Kidney (tissue), 14 donors: ENCODE measurements around the gene PDK2. TPM values are rescaled to one million over a fixed set of nuclear protein-coding genes. Genes with fewer than 3 reads are reported as not detected.

Experiments
- DNase-seq, 5 donors: peaks; one replicate each; pipeline ENCODE4 v3.0.0-alpha.2; 2013 to 2020
- FAIRE-seq: peaks from 2 replicates; lab custom pipeline; 2012; peaks lifted over from hg19 to GRCh38; lab: Jason Lieb, UNC
- H3K27ac ChIP-seq, 2 donors: one replicate each; pipeline ENCODE4 v1.7.0; 2013; ENCODE audit warnings: low read depth in 2 of 2, low read length in 2 of 2, inconsistent platforms in 1 of 2
- H3K27me3 ChIP-seq: one replicate; pipeline ENCODE4 v1.7.1; 2013; ENCODE audit warnings: low read length, inconsistent platforms; ENCODE audit not compliant: control insufficient read depth, insufficient read depth
- H3K36me3 ChIP-seq, 3 donors: one replicate each; pipeline versions ENCODE4 v1.7.0 to v1.7.1; 2013; ENCODE audit warnings: low read length in 3 of 3, control low read depth in 1 of 3, inconsistent platforms in 1 of 3; ENCODE audit not compliant: insufficient read depth in 3 of 3, control insufficient read depth in 2 of 3
- H3K4me1 ChIP-seq, 3 donors: one replicate each; pipeline versions ENCODE4 v1.7.0 to v1.7.1; 2013; ENCODE audit warnings: low read length in 3 of 3, inconsistent platforms in 1 of 3, low read depth in 1 of 3; ENCODE audit not compliant: control insufficient read depth in 2 of 3, insufficient read depth in 2 of 3
- H3K4me3 ChIP-seq, 3 donors: one replicate each; pipeline versions ENCODE4 v1.7.0 to v1.8.1; 2013; ENCODE audit warnings: low read length in 3 of 3, control low read depth in 1 of 3, inconsistent platforms in 1 of 3
- H3K9ac ChIP-seq, 3 donors: one replicate each; pipeline versions ENCODE4 v1.7.0 to v1.7.1; 2013; ENCODE audit warnings: low read length in 3 of 3, control low read depth in 1 of 3, inconsistent platforms in 1 of 3
- H3K9me3 ChIP-seq, 3 donors: one replicate each; pipeline versions ENCODE4 v1.7.0 to v1.7.1; 2013; ENCODE audit warnings: low read length in 3 of 3, control low read depth in 1 of 3, inconsistent platforms in 1 of 3; ENCODE audit not compliant: control insufficient read depth in 2 of 3, insufficient read depth in 1 of 3
- intact Hi-C: fragments of 100-400 bp; cut with DNase I; formaldehyde crosslinking; loops from one replicate; pipeline ENCODE4 v1.11.1; 2022
- polyA plus RNA-seq: library from polyadenylated mRNA; stranded (reverse); fragments of 350-450 nt; fragmentation: Illumina TruSeq; extraction: RNeasy Lipid Tissue Mini Kit (QIAGEN cat#74804); gene quantifications from one replicate; pipeline ENCODE4 v1.2.3, GENCODE V29; 2014; ENCODE audit warnings: low read depth, low replicate concordance; ENCODE audit not compliant: insufficient read depth
- total RNA-seq: library from RNA; stranded (reverse); fragmentation: NEBNext Ultra II Directional; extraction: Animal tissue kit (Norgen Biotek cat#: 25700); gene quantifications from one replicate; pipeline ENCODE4 v1.2.1, GENCODE V29; 2021
- TF ChIP-seq, protein P1 (sequence below): IDR thresholded peaks from 3 replicates; pipeline ENCODE4 v1.5.1; 2012; ENCODE audit warnings: mild to moderate bottlenecking, moderate library complexity, borderline replicate concordance; ENCODE audit not compliant: insufficient read depth; ENCODE audit errors: extremely low read depth
- donor health status: control.
- donor health status: control.
- donor health status: control.
- donor health status: control.
- donor health status: control.
- donor health status: DM: yes; HTN: yes; CAD: no.
- donor health status: Normal renal cell carcinoma (clear cell type).

The PDK2 gene
- total and polyA plus RNA-seq, 2 donors from 2014 or later, result 41.9 to 121 TPM

DNA sequence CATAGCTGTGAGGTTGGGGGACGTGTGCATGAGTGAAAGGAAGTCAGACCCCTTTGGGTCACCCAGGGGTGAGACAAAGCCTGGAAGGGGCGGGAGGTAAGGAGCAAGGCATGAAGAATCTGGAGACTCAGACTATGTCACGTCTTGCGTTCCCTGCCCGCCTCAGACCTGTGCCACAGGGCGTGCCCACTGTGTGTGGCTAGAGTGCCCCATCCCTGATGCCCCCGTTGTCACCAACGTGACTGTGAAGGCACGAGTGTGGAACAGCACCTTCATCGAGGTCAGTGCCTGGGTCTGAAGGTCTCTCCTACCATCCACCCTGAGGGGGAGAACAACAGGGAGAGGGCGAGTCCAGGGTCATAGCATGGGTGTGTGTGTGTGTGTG lies 15.1 kb upstream of the PDK2 start:
- no peaks in the 10 kb centered on the region for H3K27me3 ChIP-seq
- DNase-seq (no peak), FAIRE-seq (no peak)
- TF ChIP-seq, protein P1, sequence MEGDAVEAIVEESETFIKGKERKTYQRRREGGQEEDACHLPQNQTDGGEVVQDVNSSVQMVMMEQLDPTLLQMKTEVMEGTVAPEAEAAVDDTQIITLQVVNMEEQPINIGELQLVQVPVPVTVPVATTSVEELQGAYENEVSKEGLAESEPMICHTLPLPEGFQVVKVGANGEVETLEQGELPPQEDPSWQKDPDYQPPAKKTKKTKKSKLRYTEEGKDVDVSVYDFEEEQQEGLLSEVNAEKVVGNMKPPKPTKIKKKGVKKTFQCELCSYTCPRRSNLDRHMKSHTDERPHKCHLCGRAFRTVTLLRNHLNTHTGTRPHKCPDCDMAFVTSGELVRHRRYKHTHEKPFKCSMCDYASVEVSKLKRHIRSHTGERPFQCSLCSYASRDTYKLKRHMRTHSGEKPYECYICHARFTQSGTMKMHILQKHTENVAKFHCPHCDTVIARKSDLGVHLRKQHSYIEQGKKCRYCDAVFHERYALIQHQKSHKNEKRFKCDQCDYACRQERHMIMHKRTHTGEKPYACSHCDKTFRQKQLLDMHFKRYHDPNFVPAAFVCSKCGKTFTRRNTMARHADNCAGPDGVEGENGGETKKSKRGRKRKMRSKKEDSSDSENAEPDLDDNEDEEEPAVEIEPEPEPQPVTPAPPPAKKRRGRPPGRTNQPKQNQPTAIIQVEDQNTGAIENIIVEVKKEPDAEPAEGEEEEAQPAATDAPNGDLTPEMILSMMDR, result no peak
- intact Hi-C loops, result loop anchor here (10.0 kb wide), 1 partner anchor 55 kb away; no protein-coding TSS in a partner anchor
- H3K27ac ChIP-seq, result peak overlapping the region in 1 of 2 donors; percentile 60
- no peaks in the 10 kb centered on the region for H3K9me3 ChIP-seq
- peaks cover 0 to 7% (median 0%) of the 10 kb centered on the region in 3 donors for H3K4me1 ChIP-seq
- H3K36me3 ChIP-seq, result peaks cover 2 to 54% (median 26%) of the 10 kb centered on the region in 3 donors
- H3K4me3 ChIP-seq, result no peak overlapping the region
- H3K9ac ChIP-seq, result no peak overlapping the region

DNA sequence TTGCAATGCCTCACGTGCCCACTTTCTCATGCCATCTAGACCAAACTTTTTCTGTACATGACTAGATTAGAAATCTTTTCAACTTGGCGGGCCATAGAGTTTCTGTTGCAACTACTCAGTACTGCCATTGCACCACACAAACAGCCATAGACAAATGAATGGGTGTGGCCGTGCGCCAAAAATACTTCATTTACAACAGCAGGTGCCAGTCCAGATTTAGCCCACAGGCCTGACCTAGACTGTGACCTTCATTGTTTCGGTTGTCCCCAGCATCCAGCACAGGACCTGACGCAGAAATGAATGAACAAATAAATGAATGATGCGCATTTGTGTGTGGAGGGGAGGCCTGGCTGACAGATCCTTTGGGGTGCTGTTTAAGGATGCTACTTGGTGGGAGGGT lies 14.3 kb upstream of the PDK2 start:
- intact Hi-C loops, result loop anchor here (10.0 kb wide), 1 partner anchor 56 kb away; no protein-coding TSS in a partner anchor
- TF ChIP-seq, protein P1, result no peak
- DNase-seq (no peak), FAIRE-seq (no peak)
- Histone ChIP-seq H3K27ac (no peak overlapping the region), H3K4me3 (no peak overlapping the region), H3K36me3 (peaks cover 2 to 50% (median 22%) of the 10 kb centered on the region in 3 donors), H3K4me1 (peaks cover 0 to 7% (median 0%) of the 10 kb centered on the region in 3 donors), H3K9ac (no peak overlapping the region), H3K9me3 (no peaks in the 10 kb centered on the region), H3K27me3 (no peaks in the 10 kb centered on the region)

DNA sequence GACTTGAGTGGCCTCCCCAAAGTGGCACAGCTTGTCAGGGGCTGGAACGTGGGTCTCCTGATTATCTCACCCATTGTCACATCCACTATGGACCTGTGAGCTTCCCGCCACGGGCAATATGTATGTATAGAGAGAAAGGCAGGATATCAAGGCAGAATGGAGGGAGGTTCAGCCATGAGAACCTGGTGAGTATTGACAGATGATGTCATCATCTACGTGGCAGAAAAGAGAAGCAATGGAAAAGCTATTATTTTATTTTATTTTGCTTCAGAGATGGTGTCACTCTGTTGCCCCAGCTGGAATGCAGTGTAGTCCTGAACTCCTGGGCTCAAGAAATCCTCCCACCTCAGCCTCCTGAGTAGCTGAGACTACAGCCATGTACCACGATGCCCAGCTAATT lies 13.4 kb upstream of the PDK2 start:
- peaks cover 2 to 50% (median 22%) of the 10 kb centered on the region in 3 donors for H3K36me3 ChIP-seq
- TF ChIP-seq, protein P1, result no peak
- intact Hi-C loops, result loop anchor here (10.0 kb wide), 1 partner anchor 57 kb away; no protein-coding TSS in a partner anchor
- H3K9me3 ChIP-seq, result no peaks in the 10 kb centered on the region
- H3K9ac ChIP-seq, result no peak overlapping the region
- no peaks in the 10 kb centered on the region for H3K27me3 ChIP-seq
- no peak overlapping the region for H3K4me3 ChIP-seq
- no peak overlapping the region for H3K27ac ChIP-seq
- FAIRE-seq, result no peak
- no peak for DNase-seq
- H3K4me1 ChIP-seq, result peaks cover 0 to 7% (median 0%) of the 10 kb centered on the region in 3 donors
